Spleen (tissue), 11 donors: ENCODE results near the gene KDM4B. TPM values are rescaled to one million over a fixed set of nuclear protein-coding genes. Genes with fewer than 3 reads are reported as not detected.
A peak's percentile ranks its signal among the peaks of the same experiment; 100 is the strongest.

Experiments used
- DNase-seq: peaks from one replicate; pipeline ENCODE4 v3.0.0-alpha.2; 2020
- H3K27ac ChIP-seq, 8 donors: fragments of 200-600 bp; sonication (generic) in 7 of 8; 1 replicate in 4 of 8; 2 replicates in 4 of 8; pipeline versions ENCODE4 v1.5.0 to v1.8.0; 2016 to 2021; ENCODE audit warnings: inconsistent platforms in 4 of 8, mild to moderate bottlenecking in 4 of 8, moderate library complexity in 1 of 8
- H3K27me3 ChIP-seq, 7 donors: fragments of 200-600 bp; sonication (generic) in 6 of 7; replicated peaks in 1 of 7; 1 replicate in 4 of 7; 2 replicates in 3 of 7; pipeline versions ENCODE4 v1.5.0 to v1.8.0; 2016 to 2021; ENCODE audit warnings: inconsistent platforms in 3 of 7, mild to moderate bottlenecking in 1 of 7
- H3K36me3 ChIP-seq, 6 donors: fragments of 200-600 bp; sonication (generic) in 5 of 6; 1 replicate in 4 of 6; 2 replicates in 2 of 6; pipeline versions ENCODE4 v1.5.0 to v1.8.0; 2016 to 2021; ENCODE audit warnings: inconsistent platforms in 2 of 6
- H3K4me1 ChIP-seq, 6 donors: fragments of 200-600 bp; sonication (generic) in 5 of 6; 1 replicate in 3 of 6; 2 replicates in 3 of 6; pipeline versions ENCODE4 v1.5.0 to v1.8.0; 2016 to 2021; ENCODE audit warnings: inconsistent platforms in 3 of 6
- H3K4me3 ChIP-seq, 8 donors: fragments of 200-600 bp; sonication (generic) in 7 of 8; 1 replicate in 4 of 8; 2 replicates in 4 of 8; pipeline versions ENCODE4 v1.5.0 to v1.8.0; 2016 to 2021; ENCODE audit warnings: inconsistent platforms in 4 of 8, mild to moderate bottlenecking in 4 of 8, moderate library complexity in 2 of 8
- H3K9me3 ChIP-seq, 8 donors: fragments of 200-600 bp; sonication (generic) in 7 of 8; 1 replicate in 4 of 8; 2 replicates in 4 of 8; pipeline versions ENCODE4 v1.5.0 to v1.8.0; 2016 to 2021; ENCODE audit warnings: inconsistent platforms in 4 of 8
- CTCF ChIP-seq, 11 experiments: fragments of 200-600 bp in 7 of 11; fragments of 450-650 bp in 4 of 11; sonication (generic) in 4 of 11; IDR thresholded peaks in 8 of 11; conservative IDR thresholded peaks in 3 of 11; 1 replicate in 7 of 11; 2 replicates in 4 of 11; pipeline versions ENCODE4 v1.4.0 to v1.8.0; 2016 to 2021; ENCODE audit warnings: antibody characterized with exemption in 11 of 11, inconsistent platforms in 4 of 11, mild to moderate bottlenecking in 1 of 11
- POLR2A ChIP-seq, 3 donors: fragments of 450-650 bp; IDR thresholded peaks; one replicate each; pipeline ENCODE4 v1.5.1; 2017; ENCODE audit warnings: antibody characterized with exemption in 3 of 3, mild to moderate bottlenecking in 1 of 3
- POLR2AphosphoS5 ChIP-seq, 3 donors: sonication (generic); formaldehyde crosslinking; IDR thresholded peaks; one replicate each; pipeline ENCODE4 v1.5.1; 2017; ENCODE audit warnings: antibody characterized with exemption in 3 of 3
- WGBS, 5 donors: extraction: QIAGEN DNeasy Blood & Tissue Kit in 3 of 5; methylation state at CpG; one replicate each; pipeline versions ENCODE4 v1.1.5 to v1.1.7; 2013 to 2018; 5-methylcytosine and 5-hydroxymethylcytosine counted together
- intact Hi-C: fragments of 100-400 bp; cut with DNase I; formaldehyde crosslinking; loops from one replicate; pipeline ENCODE4 v1.15.0; 2023; ENCODE audit warnings: low total_unique reads
- polyA plus RNA-seq, 3 donors: library from polyadenylated mRNA; stranded (reverse); fragments of 200-250 nt; gene quantifications; one replicate each; pipeline ENCODE4 v1.2.1, GENCODE V29; 2013
- total RNA-seq, 7 donors: library from RNA; depleted of rRNA in 3 of 7; stranded (reverse); fragments of >200 nt in 3 of 7; fragmentation: NEBNext Ultra II Directional in 4 of 7; extraction: Animal tissue kit (Norgen Biotek cat#: 25700) in 4 of 7; gene quantifications; one replicate each; pipeline versions ENCODE4 v1.1.0 to v1.2.1, GENCODE V29; 2016 to 2021
- donor health status: healthy with polysubstance abuse.
- donor health status: DM: no; HTN: no; CAD: no; lungs with moderate emphysema.
- donor health status: DM: no; HTN: no; CAD: no.
- donor health status: Bipolar disorder and iron deficiency.
- donor health status: healthy.
- donor health status: DM: no; HTN: no; CAD: no.
- donor health status: DM: yes; HTN: yes; CAD: no.

KDM4B gene
- total and polyA plus RNA-seq, 10 donors = 18.3 to 80.5 (median 52.4) TPM

- intact Hi-C loops = no loop called here
- no peak overlapping the region for H3K27ac ChIP-seq
- no peaks in the 10 kb centered on the region for H3K27me3 ChIP-seq
- WGBS, 5 donors = 86 to 98% (median 93%) methylated on average over 13 to 36 of the region's 36 CpGs
- DNase-seq = peak; percentile 69
- no peaks in the 10 kb centered on the region for H3K9me3 ChIP-seq
- no peak overlapping the region for H3K4me3 ChIP-seq
- H3K4me1 ChIP-seq = peaks cover 0 to 8% (median 0%) of the 10 kb centered on the region in 6 donors
- peaks cover 0 to 88% (median 67%) of the 10 kb centered on the region in 6 donors for H3K36me3 ChIP-seq
- TF ChIP-seq POLR2A (IDR thresholded peaks at IDR 0.05) (no peak), POLR2AphosphoS5 (IDR thresholded peaks at IDR 0.05) (peak in 2 of 3 donors; percentile 1 to 40), CTCF (IDR thresholded peaks at IDR 0.05 in 8 of 11, conservative IDR thresholded peaks at IDR 0.05 in 3 of 11) (no peak)
Observed at GRCh38 chr19:5149932-5150901, 181.3 kb downstream of the KDM4B start.

- TF ChIP-seq POLR2A (IDR thresholded peaks at IDR 0.05) (no peak), CTCF (IDR thresholded peaks at IDR 0.05 in 8 of 11, conservative IDR thresholded peaks at IDR 0.05 in 3 of 11) (peak in 1 of 11 experiments; percentile 8), POLR2AphosphoS5 (IDR thresholded peaks at IDR 0.05) (peak in 1 of 3 donors; percentile 33)
- Histone ChIP-seq H3K27ac (no peak overlapping the region), H3K4me3 (no peak overlapping the region), H3K4me1 (peaks cover 0 to 8% (median 0%) of the 10 kb centered on the region in 6 donors), H3K9me3 (no peaks in the 10 kb centered on the region), H3K36me3 (peaks cover 0 to 79% (median 58%) of the 10 kb centered on the region in 6 donors), H3K27me3 (no peaks in the 10 kb centered on the region)
- peak; percentile 73 for DNase-seq
- 89 to 93% (median 91%) methylated on average over 34 to 52 of the region's 52 CpGs for WGBS, 5 donors
- intact Hi-C loops = no loop called here
Observed at GRCh38 chr19:5150902-5151741, 182.2 kb downstream of the KDM4B start.

- Histone ChIP-seq H3K27ac (no peak overlapping the region), H3K36me3 (peaks cover 0 to 69% (median 49%) of the 10 kb centered on the region in 6 donors), H3K4me3 (no peak overlapping the region), H3K9me3 (peaks cover 0 to 2% (median 0%) of the 10 kb centered on the region in 8 donors), H3K4me1 (peaks cover 0 to 8% (median 0%) of the 10 kb centered on the region in 6 donors), H3K27me3 (no peaks in the 10 kb centered on the region)
- peak; percentile 67 for DNase-seq
- 90 to 95% (median 94%) methylated on average over 26 to 27 of the region's 27 CpGs for WGBS, 5 donors
- TF ChIP-seq POLR2A (IDR thresholded peaks at IDR 0.05) (no peak), POLR2AphosphoS5 (IDR thresholded peaks at IDR 0.05) (peak in 1 of 3 donors; percentile 26)
- intact Hi-C loops = no loop called here
Observed at GRCh38 chr19:5152013-5152763, 183.3 kb downstream of the KDM4B start.
